ENCODE data around the gene RAD51AP2.

RAD51AP2 gene

DNA sequence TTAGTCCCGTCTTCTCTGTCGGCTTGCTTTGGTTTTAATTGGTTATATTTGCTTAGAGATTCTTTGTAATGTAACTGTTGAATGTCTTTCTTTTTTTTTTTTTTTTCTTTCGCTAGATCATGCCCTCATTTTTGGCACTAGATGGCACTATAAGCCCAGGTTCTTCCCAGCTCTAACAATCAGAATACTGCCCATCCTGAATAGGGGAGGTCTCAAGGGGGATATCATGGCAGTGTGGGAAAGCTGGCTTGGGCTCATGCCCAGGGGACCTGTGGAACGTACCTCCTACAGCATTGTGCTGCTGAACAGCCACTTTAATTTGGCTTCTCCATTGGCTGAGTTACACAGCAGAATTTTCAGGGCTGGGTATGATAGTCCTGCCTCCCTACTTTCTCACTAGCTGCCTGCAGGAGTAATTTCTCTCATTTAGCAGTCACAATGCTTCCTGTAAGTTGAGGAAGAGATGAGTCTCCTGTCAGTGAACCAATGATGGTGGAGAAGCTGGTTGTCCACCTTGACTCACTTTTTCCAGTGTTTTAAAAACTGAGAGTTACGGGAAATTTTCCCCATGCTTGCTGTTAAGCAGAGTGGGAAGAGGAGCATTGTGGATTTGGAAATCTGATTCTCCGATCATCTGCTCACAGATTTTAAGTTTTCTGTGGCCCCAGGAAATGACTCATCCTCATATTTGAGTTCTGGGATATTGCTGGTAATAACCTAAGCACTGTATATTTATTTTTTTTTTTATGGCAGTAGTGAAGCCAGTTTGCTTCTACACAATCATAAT is 47.2 kb downstream of the RAD51AP2 start:
- no peak for DNase-seq (ENCODE audit: low read depth in 2 of 2)

DNA sequence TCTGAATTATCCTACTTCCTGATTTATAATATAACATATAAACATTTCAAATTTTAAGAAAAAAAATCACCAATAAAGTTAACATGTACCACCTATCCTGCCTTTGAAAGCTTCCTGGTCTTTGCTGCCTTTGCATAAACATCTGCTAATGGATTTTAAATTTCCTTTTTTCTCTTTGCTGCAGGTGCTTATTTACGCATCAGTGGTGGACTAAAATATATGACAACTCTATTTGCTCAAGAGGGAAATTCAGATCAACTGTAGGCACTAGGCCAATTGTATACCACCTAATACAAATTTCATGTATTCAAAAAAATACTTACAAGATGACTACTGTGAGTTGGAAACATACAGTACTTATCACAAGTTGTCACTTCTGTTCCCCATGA is 57.2 kb downstream of the RAD51AP2 start:
- no peak for DNase-seq (ENCODE audit: low read depth in 2 of 2)

Measured in stimulated activated CD8-positive, alpha-beta memory T cell treated with anti-CD3 and anti-CD28 coated beads, Interleukin-7, amount 100 ng/mL, for 4 hours (primary cell).